GM18867 (cell line): ENCODE results near the gene KIRREL3.

Source experiments
- ATAC-seq: cut with Tn5 transposase; IDR thresholded peaks from one replicate; pipeline ENCODE4 v1.9.1; 2021; ENCODE audit warnings: mild to moderate bottlenecking, moderate library complexity; ENCODE audit not compliant: unreplicated experiment

Gene KIRREL3

DNA sequence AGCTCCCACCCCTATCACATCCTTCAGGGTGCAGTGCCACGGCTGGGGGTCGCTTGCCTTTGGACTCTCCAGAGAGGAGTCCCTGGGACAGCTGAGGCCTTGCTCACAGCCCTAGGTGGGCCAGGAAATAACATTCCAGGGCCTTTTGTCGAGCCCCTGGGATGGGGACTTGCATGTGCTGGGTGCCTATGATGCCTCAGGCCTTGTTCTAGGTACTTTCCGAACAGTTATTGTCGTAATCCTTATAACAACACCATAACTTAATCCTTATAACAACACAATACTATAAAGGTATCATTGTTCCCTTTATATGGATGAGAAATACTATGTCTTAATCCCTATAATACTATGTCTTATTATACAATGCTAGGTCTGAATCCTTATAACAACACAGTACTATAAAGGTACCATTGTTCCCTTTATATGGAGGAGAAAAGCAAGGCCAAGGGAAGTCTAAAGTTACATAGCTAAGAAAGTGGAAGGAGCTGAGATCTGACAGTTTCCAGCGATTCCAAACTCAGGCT lies 408.5 kb downstream of the KIRREL3 start:
- ATAC-seq = no peak

DNA sequence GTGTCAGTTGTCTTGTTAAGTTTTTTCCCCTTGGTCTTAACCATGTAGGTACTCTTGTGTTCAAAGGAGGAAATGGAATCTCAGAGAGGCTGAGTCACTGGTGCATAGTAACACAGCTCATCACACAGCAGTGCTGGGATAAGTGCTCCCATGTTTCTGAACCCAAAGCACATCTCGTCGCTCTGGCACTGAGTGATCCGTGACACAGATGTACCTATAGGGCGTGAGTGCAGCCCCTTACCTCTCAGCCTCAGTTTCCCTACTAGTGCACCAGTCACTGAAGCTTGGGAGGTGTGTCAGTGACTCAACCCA lies 411.1 kb downstream of the KIRREL3 start:
- no peak for ATAC-seq

DNA sequence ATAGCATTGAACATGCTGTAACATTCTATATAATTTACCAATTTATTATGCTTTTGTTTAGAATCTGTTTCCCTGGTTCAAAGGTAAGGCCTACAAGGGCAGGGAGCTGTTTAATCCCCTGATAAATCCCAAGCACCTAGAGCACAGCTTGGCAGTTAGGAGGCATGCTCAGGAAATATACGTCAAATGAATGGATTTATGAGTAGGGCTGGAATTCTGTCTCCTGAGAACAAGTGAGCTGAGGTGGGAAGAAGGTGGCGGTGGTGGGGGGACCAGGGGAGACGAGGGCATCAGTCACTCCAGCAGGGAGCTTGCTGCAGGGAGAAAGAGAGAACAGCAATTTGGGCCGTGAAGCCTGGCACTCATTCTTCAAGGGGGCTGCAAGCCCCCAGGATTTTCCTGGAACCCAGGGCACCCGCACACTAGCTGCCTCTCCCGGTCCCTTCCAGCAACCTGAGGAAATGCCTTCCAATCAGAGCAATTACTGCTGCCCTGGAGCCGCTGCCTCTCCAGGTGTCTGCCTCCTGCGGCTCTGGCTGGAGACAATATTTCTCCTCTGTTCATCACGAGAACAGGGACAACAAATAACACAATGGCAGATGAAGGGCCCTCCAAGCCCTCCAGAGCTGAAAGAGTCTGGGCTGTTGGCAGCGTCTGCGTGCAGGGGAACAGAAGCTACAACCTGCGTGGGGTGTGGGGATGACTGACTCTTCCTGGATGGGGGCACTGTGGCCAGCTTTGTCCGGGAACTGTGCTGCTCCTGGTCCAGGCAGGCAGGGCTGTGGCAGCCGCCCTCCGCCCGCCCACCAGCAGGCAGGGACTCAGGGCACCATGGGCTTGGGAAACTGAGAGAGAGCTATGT lies 411.7 kb downstream of the KIRREL3 start:
- ATAC-seq = no peak

DNA sequence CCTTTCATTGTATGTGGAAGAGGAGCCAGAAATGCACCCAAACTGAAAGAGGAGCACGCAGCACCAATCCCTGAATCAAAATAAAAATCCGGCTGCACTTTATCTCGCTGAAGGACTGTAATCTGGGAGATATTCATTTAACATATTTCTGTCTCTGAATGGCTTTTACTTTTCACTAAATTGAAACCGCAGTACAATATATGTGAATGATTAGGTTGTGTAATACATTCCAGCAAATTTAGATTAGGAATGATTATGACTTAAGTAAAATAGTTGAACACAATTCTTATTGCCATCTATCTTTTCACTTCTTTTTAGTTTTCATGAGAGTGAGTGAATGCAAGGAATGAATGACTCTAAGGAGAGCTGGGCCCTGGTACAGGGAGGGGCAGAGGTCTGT lies 413.0 kb downstream of the KIRREL3 start:
- no peak for ATAC-seq

DNA sequence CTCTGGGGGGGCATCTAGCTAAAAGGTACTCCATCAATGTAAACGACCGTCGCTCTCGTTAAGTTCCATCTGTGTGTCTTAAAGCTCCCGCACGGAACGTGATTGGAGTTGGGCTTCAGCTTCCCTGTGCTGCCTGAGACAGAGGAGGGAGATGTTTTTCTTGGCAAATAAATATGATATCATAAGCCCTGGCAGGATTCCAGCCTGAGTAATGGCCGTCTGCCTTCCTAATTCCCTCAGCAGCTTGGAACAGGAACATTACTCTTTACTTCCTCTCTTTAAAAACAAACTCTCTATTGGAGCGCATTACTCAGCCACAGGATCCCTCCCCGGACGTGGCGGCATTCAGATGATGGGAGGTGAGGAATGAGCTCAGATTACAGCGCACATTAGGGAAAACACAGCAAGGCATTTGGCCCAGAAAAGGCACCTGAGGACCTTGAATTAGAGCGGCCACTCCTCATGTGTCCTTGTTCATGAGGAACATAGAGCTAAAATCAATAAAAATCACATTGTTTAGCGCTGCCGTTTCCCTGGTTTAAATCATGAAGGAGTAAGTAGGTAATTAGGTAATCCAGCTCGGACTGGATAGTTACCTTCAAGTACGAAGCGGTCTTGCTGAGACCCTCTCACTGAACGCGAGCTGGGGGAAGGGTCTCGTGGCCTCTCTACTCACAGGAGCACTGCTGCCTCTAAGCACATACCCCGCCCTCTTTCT lies 414.6 kb downstream of the KIRREL3 start:
- no peak for ATAC-seq

DNA sequence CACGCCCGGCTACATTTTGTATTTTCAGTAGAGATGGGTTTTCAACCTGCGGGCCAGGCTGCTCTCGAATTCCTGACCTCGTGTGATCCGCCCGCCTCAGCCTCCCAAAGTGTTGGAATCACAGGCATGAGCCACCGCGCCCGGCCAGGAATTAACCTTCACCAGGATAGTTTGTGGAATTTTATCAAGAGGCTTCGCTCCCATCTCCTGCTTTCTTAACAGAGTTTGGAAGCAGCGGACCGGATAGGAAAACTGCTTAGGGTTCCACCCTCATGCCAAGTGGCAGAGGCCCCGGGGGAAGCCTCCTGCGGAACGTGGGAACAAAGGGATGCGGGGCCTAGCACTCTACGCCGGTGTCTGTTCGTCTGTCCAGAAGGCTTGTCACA lies 415.2 kb downstream of the KIRREL3 start:
- ATAC-seq = no peak

DNA sequence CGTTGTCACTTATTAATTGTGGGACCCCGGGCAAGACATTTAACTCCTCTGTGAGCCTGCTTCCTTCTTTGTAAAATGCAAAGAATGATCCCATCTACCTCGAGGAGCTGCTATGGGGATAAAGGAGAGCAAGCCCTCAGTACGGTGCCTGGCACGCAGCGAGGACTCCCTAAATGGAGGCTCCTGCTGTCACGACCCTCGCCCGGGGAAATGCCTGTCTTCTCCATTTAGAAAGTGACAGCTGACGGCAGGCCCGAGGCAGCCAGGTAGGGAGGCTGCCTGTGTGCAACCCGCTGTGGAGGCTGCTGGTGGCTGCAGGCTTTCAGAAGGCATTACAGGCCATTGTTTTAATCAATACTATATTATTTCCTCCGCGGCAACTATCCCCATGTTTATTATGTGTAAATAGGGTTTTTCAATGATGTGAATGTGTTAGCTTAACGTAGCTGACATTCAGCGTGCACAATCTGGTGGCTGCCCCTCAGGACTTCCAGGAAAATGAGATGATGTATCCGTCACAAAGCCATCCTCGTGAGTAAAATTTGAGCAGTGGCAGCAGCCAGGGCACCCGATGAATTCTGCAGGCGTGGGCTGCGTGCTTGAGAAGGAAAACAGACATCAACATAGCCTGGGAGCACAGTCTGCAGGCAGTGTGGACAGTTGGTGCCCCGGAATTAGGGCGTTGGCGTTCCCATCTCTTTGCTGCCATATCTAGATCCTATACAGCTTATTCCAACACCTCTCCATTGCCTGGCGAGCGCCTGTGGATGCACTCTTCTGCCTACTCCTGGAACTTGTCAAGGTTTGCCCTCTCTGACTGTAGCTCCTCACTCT lies 416.8 kb downstream of the KIRREL3 start:
- no peak for ATAC-seq

DNA sequence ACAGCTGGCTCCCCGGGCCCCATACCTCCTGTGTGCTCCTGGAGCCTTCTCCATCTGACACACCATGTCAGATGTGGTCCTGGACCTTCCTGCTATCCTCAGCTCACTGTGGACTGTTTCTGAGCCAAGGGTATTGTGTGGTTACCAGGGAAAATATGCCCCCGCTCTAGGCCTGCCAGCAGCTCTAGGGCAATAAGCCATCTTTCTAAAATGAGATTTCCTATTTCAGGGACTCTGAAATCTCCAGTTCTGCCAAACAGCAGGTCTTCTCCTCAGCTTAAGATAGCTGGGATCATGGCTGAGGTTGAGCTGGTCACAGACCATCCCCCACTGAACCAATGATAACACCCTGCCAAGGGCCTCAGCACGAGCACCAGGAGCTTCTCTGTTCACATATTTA lies 417.5 kb downstream of the KIRREL3 start:
- no peak for ATAC-seq

DNA sequence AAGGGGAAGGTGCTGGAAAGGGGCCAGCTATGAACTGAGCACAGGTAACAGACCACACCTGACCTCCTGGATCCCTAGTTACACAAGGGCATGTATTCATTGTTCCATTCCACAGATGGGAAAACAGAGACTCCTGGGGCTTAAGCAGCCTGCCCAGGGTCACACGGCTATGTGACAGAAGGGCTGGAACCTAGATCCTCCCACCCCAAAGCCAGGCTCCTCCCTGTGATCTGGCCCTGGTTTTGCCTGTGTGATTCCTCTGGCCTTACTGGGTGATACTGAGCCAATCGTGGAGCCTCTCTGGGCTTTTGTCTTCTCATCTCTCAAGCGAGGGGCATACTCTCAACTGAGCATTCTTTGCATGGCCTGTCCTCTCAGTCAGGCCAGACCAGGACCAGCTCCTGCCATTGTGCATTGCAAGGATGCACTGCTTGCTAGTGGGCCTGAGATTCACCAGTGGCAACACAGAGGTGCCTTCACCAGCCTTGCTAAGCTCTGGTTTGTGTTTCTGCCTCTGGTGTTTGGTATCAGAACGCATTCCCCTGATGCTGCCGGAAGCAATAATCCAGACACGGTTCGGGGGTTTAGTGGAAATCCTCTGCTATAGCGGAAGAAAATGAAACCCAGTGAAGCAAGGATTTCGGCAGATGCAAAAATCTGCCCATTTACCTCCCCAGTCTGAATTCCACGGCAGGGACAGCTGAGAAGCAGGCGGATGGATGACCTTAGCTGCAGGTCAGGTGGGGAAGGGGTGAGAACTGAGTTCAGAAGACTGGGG lies 418.5 kb downstream of the KIRREL3 start:
- ATAC-seq = no peak

DNA sequence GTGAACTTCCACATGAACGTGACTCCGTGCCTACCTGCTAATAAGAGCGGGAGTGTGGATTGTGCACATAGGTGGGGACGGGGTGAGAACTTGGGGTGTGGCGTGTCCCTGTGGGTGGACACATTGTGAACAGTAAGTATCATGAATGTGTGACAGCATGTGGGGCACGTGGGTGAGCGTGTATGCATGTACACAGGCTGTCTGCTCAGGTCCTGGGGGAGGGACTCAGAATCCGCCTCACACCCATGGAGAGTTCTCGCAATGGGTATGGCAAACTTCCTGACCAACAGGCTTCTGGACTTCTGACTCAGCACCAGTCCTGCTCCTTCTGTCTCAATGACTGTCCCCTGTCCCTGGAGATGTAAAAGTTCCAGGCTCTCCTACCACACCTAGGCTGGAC lies 422.1 kb downstream of the KIRREL3 start:
- ATAC-seq = no peak

DNA sequence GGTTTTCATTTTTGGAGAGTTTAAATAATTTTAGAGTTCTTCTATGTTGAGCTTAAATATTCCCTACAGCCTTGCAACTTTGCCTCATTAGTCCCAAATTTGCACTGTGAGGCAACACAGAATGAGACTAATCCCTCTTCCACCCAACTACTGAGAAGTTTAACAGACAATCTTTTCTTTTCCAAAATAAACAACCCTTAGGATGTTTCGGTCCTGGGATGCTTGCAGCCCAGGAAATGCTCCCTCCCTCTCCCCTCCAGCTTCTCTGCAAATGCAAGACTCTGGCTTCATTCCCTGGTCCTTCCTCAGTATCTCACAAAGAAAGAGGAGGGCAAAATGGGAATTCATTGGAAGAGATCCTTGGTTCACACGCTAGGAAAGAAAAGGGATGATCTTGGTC lies 422.5 kb downstream of the KIRREL3 start:
- ATAC-seq = no peak

DNA sequence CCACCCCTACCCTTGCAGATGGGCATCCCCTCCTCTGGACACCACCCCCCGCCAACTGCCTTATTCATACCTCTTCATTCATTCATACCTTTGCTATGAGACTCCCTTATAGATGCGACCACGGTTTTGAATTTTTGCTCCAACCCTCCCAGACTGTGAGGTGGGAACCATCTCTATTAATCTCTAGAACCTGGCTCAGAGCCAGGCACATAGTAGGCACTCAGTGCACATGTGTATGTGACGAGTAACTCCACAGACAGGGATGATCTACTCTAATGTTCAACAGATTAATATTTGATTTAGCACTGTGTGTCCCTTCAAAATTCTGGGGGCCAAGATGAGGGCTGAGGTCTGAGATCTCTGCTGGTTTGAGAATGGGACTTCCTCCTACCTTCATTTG lies 424.7 kb downstream of the KIRREL3 start:
- no peak for ATAC-seq

DNA sequence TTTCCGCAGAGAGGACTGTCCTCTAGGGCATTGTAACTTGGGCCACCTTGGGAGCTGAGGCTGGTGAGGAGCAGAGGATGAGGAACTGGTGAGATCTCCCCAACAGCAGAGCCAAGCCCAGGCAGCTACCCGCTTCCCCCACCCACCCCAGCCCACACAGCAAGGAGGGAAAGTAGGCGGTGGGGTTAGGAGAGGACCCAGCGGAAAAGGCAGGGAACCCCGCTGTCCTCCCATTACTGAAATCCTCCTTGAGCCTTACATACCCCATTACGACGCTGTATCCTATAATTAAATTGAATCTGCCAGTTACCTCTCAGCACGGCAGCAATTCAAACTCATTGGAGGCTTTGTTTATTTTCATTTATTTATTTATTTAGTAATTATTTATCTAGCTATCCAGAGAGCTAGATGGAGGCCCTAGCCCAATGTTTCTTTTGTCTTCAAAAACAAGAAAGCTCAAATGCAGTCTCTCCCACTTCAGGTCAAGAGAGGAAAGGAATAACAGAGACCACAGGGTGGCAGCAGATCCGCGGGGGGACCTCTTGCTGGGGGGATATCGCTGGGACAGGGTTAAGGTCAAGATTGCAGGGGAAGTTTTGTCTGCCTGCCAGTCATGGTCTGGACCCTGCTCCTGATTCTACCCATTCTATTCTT lies 427.1 kb downstream of the KIRREL3 start:
- ATAC-seq = no peak

DNA sequence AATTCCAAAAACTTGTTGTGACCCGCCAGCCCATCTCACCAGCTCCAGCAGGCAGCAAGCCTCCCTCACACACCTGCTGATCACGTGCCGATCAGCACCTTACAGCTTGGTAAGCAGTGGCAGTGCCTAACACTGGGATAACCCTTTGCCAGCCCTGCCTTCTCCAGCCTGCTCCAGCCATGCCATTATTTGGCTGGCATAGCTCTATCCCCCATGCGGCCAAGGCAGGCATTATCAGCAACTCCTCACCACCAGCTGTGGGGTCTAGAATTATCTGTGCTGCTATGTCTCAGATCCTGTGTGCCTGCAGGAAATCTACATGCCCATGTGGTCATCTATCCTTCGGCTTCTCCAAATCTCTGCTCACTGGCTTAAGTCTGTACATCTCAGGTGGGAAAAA lies 430.1 kb downstream of the KIRREL3 start:
- ATAC-seq = no peak

DNA sequence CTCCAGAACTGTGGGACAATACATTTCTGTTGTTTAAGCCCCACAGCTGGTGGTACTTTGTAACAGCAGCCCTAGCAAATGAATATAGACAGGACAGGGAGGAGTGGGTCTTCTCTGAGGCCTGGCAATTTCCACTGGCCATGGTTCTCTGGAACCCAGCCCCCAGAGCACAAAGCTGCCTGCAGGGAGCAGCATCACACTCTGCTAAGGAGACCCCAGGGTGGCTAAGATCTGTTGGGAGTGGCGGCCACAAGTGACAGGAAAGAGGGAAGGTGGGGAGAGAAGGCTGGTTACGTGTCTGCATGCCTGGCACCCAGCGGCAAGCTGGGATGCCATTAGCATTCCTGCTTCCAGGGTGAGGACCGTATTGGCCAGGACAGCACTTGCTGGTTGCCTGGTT lies 433.2 kb downstream of the KIRREL3 start:
- no peak for ATAC-seq

DNA sequence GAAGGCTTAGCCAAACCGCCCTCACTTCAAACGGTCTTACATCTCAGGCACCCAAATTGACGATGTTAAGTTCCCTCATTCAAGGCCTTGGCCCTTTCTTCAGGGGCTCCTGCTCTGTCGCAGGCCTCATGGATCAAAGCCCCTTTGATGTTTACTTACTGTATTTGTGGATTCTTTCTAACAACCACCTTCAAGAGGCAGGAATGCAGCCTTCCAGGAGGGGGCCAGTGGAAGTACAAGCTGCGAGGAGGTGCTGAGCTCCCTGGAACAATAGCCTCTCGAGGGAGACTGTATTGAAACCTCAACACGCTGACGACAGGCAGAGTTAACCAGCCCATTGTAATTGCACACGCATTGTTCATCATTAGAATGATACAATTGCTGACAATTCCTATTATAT lies 436.0 kb downstream of the KIRREL3 start:
- no peak for ATAC-seq

DNA sequence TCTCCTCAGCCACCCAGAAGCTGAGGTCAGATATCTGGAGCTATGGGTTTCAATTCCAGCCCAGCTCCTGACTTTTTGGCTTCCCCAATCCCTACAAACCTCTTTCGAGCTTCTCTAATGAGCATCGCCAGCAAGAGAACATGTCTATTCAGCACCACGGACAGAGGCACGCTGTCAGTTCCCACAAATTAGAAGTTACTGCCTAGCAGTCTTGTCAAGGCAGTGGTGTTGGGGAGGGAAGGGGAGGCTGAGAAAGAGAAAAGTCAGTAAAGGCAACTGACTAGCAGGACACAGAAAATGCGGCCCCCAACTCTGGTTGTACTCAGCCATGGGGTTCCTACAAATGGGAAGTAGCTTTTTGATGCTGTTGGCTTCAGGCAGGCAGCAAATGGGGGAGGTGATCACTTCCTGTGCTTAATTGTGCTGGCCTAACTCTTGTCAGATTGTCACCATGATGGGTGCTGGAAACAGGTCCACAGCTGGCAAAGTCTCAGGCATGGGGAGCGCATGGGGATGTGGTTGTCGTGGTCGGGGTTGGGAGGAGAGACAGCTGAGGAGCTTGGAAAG lies 439.2 kb downstream of the KIRREL3 start:
- ATAC-seq = no peak

DNA sequence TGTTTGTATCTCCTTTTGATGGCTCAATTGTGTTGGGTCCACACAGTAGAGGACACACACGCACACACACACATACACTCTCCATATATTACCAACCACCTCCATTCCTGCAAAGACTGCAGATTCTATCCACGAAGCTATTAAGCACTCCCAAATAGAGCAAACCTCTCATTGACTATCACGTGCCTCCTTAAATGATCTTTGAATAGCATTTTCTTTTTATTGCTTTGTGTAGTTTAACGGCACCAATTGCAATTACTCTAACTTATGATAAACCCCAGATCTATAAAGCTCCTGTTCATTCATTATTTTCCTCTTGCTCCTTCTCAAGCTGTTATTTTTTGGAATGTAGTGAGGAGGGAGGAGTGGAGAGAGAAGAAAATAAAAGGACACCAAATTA lies 440.3 kb downstream of the KIRREL3 start:
- no peak for ATAC-seq

DNA sequence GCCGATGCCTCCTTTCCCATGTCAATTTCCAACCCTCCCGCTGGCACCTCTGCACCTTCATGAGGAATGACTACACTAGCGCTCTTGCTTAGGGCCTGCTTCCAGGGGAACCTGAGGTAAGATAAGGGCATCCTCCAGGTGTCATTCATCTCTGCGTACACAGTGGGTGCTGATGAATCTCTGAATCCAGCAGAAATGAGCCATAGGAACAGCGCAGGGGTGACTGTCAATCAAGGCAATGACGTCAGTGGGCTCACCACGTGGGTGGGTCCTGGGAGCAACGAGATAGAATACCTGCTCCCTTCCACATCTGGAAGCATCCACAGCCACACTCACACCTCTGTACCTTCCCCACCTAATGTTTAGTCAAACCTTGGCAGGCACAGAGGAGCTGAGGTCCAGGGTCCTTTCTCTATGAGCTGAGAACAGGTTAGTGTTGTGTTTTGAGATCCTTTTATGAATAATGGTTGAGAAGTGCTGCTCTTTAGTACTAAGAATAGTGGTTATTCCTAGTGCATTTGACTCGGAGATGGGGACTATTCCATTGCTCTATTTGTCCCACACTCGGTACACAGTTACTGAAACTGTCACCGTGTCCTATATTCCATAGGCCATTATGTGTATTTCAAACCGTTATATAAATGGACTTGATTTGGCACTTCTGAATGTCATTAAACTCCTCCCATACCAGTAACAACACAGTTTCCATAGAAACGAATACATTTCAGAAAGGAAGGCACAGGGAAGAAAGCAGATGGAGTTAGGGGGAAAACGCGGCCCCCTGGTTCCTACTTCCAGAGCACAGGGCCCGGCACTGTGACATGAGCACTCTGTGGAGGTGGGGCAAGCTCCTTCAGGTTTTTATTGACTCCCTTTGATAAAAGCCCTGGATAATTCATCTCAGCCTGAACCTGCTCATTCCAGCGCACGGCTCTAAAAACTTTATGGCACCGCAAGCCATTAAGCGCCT lies 451.7 kb downstream of the KIRREL3 start:
- ATAC-seq = no peak
